Activated T-cell treated with anti-CD3 and anti-CD28 coated beads for 48 hours (primary cell): ENCODE results near the gene PCDHAC2.

Experiments used
- DNase-seq: peaks from one replicate; pipeline ENCODE4 v3.0.0-alpha.2; 2020; ENCODE audit warnings: low read depth

The PCDHAC2 gene

GRCh38 chr5:140988608-140989007, 22.3 kb downstream of the PCDHAC2 start:
- DNase-seq = no peak

DNA sequence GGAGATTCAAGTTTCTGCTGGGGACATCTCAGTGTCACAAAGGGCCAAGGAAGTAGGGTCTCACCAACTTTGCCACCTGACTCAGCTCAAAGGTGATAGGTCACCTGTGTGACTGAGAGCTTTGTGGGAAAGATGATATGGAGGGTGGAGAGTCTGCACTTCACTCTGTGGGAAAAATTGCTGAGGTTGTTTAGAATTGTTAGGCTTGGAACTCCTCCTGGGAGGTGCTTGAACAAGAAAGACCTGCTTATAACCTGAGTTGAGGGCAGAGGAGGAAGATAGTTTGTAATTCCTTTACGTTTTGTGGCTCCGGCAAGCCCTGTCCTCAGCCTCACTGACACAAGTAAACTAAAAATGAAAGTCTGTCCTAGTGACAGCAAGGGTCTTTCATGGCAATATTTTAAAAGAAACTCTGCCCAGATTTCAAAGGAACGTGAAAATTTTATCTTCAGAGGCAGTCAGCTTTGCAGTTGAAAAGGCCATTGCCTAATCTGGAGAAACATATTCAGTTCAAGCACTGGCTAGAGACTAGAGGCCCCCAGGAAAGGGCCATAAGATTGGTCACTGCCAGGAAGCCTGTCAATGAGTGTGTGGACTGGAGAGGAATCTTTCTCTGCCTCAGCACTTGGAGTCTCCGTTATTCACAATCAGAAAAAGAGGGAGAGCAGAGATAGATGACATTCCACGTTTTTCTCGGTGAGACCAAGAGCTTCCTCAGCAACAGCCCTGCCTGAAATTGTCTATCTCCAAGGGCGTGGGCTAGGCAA, 23.2 kb downstream of the PCDHAC2 start:
- no peak for DNase-seq

DNA sequence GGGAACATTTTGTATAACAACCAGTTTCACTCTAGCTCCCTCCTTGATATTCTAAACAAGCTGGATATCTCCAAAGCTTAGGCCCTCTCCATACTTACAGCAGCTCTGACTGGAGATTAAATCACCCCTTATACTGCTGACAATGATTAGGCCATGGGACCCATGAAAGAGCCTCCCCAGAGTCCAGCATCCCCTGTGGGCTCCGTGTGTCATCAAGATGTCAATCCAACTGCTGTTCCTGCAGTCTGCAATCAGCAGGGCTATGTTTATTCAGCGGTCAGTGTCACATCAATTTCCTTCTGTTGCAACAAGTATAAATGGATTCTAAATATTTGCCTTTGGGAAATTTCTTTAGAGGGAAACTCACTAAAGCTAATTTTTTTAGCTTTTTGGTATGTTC, 26.6 kb downstream of the PCDHAC2 start:
- no peak for DNase-seq

- DNase-seq = no peak
Observed at GRCh38 chr5:140996060-140996459, 29.8 kb downstream of the PCDHAC2 start.

- no peak for DNase-seq
Observed at GRCh38 chr5:140998921-140999410, 32.7 kb downstream of the PCDHAC2 start.

GRCh38 chr5:141001446-141001843, 35.2 kb downstream of the PCDHAC2 start:
- no peak for DNase-seq

GRCh38 chr5:141001844-141002604, 35.7 kb downstream of the PCDHAC2 start:
- no peak for DNase-seq

DNA sequence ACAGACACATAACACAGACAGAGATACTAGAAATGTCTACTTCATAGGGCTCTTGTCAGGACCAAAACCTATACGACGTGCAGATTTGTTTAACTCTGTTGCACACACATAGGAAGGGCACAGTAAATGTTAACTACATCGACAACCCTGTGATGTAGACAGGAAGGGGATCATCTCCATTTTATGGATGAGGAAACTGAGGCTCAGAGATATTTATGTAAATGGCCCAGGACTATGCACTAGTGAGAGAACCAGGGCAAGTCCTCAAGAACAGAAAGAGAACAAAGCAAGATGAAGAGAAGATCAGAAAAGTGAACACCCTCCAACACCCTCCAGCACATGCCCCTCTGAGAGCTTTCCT, 36.3 kb downstream of the PCDHAC2 start:
- DNase-seq = no peak

- DNase-seq = no peak
Observed at GRCh38 chr5:141003031-141003430, 36.8 kb downstream of the PCDHAC2 start.

DNA sequence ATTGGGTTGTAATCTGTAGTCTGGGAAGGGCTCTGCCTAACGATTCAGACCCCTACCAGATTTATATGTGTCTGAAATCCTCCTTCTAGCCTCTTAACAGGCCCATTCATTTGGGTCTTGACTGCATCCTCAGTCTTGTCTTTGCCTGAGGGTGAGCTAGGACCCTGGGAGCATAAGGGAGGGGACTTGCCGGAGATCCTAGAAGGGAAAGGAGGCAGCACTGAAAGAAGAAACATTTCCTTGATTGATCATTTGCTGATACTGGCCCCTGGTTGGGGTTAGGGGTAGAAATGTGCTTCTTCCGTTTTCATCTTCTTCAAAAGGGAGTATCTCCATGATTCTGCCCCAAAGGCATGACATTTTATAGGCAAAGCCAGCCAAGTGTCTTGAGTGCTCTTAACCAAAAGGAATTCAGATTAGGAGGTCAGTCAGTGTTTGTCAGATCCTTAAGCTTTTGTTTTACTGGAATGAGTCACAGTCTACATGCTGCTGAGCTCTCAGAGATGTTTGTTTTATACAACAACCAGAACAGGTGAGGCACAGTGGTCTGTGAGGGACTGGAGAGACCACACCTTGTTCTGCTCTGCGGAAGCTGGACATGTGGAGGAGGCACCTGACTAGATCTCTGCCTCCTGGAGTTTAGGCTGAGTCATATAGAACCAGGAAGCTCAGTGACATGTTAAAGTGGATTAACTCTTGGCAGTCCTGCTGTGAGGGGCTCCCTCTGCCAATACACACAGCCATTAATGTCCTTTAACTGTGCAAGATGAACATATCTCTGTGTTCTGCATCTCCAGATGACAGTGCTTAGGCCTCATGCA, 37.7 kb downstream of the PCDHAC2 start:
- no peak for DNase-seq

GRCh38 chr5:141007791-141008190, 41.5 kb downstream of the PCDHAC2 start:
- DNase-seq = no peak

- no peak for DNase-seq
Observed at GRCh38 chr5:141010047-141010793, 43.9 kb downstream of the PCDHAC2 start.

- no peak for DNase-seq
Observed at GRCh38 chr5:141017943-141018342, 51.7 kb downstream of the PCDHAC2 start.
